Activated naive CD4-positive, alpha-beta T cell treated with anti-CD3 and anti-CD28 coated beads, Interleukin-2, amount 10 ng/mL, durations not matched to agents 7 days and 5 days (primary cell): Measurements from ENCODE around the gene F10.

ENCODE experiments used
- CTCF ChIA-PET: fragments of 350-600 bp; sonication (Branson Sonifier 250); formaldehyde crosslinking; loops from one replicate; lab custom pipeline; 2021; ENCODE audit warnings: antibody characterized with exemption; lab: Charles Lee
- DNase-seq: peaks from one replicate; pipeline ENCODE4 v3.0.0-alpha.2; 2020
- H3K27ac Mint-ChIP-seq: one replicate; pipeline ENCODE4 v1.8.0; 2021; ENCODE audit warnings: mild to moderate bottlenecking, moderate library complexity, mixed read lengths
- H3K27me3 Mint-ChIP-seq: one replicate; pipeline ENCODE4 v1.8.0; 2021; ENCODE audit warnings: mild to moderate bottlenecking, mixed read lengths
- H3K36me3 Mint-ChIP-seq: one replicate; pipeline ENCODE4 v1.8.0; 2021; ENCODE audit warnings: mixed read lengths
- H3K4me1 Mint-ChIP-seq: one replicate; pipeline ENCODE4 v1.8.0; 2021; ENCODE audit warnings: mixed read lengths
- H3K4me3 Mint-ChIP-seq: one replicate; pipeline ENCODE4 v1.8.0; 2021; ENCODE audit warnings: mild to moderate bottlenecking, moderate library complexity, mixed read lengths
- H3K9me3 Mint-ChIP-seq: one replicate; pipeline ENCODE4 v1.8.0; 2021; ENCODE audit warnings: mixed read lengths

F10 gene

DNA sequence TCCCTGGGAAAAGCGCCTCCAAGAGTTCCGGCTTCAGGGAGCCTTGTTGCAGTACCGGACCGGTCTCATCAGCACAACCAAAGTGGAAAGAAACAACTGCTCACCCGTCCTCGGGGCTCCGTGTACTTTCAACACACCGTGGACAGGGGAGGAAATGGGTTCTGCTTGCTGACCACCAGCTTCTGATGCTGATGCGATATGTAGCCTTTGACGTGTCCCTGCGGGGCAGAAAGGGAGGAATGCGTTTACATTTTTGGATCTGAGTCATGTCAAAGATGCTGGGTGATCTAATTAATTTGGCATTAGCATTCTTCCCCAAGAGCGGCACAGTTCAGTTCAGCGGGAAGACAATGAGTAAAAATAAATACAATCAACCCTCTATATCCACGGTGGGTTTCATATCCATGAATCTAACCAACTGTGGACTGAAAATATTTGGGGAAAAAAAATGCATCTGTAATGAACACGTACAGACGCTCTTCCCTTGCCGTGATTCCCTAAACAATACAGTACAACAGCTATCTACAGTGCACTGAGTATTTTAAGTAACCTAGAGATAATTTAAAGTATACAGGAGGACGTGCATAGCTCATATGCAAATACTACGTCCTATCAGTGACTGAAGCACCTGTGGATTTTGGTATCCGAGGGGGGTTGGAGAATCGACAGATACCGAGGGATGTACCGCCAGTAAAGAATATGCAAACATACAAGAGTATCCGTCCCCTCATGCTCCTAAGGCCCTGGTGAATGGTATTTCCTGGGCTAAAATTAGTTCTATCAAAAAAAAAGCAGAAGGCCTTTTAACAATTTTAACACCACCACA, 55.7 kb downstream of the F10 start:
- CTCF ChIA-PET, result interaction anchor here (0.7 kb wide), 1 partner anchor 150 kb away, joined by 5 read pairs; no protein-coding TSS in a partner anchor
- no peak for DNase-seq
- H3K27ac Mint-ChIP-seq, result peak overlapping the region; percentile 75

GRCh38 chr13:113178896-113179167, 56.2 kb downstream of the F10 start:
- CTCF ChIA-PET, result interaction anchor here (0.5 to 0.7 kb wide), 2 partner anchors 16 to 150 kb away, joined by 3 to 5 read pairs; no protein-coding TSS in a partner anchor
- peaks cover 80% of the 10 kb centered on the region for H3K4me1 Mint-ChIP-seq
- no peak for DNase-seq
- no peaks in the 10 kb centered on the region for H3K27me3 Mint-ChIP-seq
- peak overlapping the region; percentile 75 for H3K27ac Mint-ChIP-seq
- H3K4me3 Mint-ChIP-seq, result no peak overlapping the region
- peaks cover 72% of the 10 kb centered on the region for H3K36me3 Mint-ChIP-seq
- H3K9me3 Mint-ChIP-seq, result peaks cover 2% of the 10 kb centered on the region

More for the DNA sequence above, 55.7 kb downstream of the F10 start:
- Mint-ChIP-seq H3K27me3 (no peaks in the 10 kb centered on the region), H3K4me3 (no peak overlapping the region), H3K9me3 (peaks cover 2% of the 10 kb centered on the region), H3K4me1 (peaks cover 76% of the 10 kb centered on the region), H3K36me3 (peaks cover 67% of the 10 kb centered on the region)

- CTCF ChIA-PET, result interaction anchor here (0.5 to 0.7 kb wide), 2 partner anchors 15 to 149 kb away, joined by 3 to 5 read pairs; no protein-coding TSS in a partner anchor
- H3K4me1 Mint-ChIP-seq, result peaks cover 76% of the 10 kb centered on the region
- no peak overlapping the region for H3K4me3 Mint-ChIP-seq
- no peaks in the 10 kb centered on the region for H3K27me3 Mint-ChIP-seq
- H3K9me3 Mint-ChIP-seq, result peaks cover 2% of the 10 kb centered on the region
- peak overlapping the region; percentile 85 for H3K27ac Mint-ChIP-seq
- H3K36me3 Mint-ChIP-seq, result peaks cover 68% of the 10 kb centered on the region
- DNase-seq, result no peak
These were observed 57.0 kb downstream of the F10 start for GRCh38 chr13:113179374-113180230.

DNA sequence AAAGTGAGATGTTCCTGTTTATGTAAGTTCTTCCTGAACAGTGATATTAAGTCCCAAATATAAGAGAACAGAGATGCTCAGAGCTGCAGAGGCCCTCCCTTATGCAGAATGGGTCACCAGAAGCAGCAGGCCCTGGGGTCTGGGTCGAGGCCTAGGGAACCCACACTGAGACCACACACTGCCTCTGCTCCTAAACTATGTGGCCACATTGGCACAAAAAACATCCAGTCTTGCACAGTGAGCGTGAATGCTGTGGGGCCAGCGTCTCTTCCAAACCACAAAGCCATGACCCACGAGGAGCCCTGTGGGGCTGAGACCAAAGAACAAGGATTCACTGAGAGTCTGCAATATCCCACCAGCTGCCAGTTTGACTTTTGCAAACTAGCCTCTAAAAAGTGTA, 59.4 kb downstream of the F10 start:
- H3K4me3 Mint-ChIP-seq, result no peak overlapping the region
- H3K4me1 Mint-ChIP-seq, result peaks cover 77% of the 10 kb centered on the region
- H3K9me3 Mint-ChIP-seq, result no peaks in the 10 kb centered on the region
- no peaks in the 10 kb centered on the region for H3K27me3 Mint-ChIP-seq
- CTCF ChIA-PET, result no interaction called here
- DNase-seq, result no peak
- H3K36me3 Mint-ChIP-seq, result peaks cover 63% of the 10 kb centered on the region
- peak overlapping the region; percentile 65 for H3K27ac Mint-ChIP-seq

GRCh38 chr13:113183450-113184129, 61.0 kb downstream of the F10 start:
- Mint-ChIP-seq H3K36me3 (peaks cover 68% of the 10 kb centered on the region), H3K27me3 (no peaks in the 10 kb centered on the region), H3K4me3 (no peak overlapping the region), H3K4me1 (peaks cover 82% of the 10 kb centered on the region), H3K9me3 (no peaks in the 10 kb centered on the region), H3K27ac (peak overlapping the region; percentile 82)
- CTCF ChIA-PET, result interaction anchor here (0.6 to 2.5 kb wide), 2 partner anchors 241 to 262 kb away, joined by 3 to 6 read pairs; no protein-coding TSS in a partner anchor
- DNase-seq, result no peak

DNA sequence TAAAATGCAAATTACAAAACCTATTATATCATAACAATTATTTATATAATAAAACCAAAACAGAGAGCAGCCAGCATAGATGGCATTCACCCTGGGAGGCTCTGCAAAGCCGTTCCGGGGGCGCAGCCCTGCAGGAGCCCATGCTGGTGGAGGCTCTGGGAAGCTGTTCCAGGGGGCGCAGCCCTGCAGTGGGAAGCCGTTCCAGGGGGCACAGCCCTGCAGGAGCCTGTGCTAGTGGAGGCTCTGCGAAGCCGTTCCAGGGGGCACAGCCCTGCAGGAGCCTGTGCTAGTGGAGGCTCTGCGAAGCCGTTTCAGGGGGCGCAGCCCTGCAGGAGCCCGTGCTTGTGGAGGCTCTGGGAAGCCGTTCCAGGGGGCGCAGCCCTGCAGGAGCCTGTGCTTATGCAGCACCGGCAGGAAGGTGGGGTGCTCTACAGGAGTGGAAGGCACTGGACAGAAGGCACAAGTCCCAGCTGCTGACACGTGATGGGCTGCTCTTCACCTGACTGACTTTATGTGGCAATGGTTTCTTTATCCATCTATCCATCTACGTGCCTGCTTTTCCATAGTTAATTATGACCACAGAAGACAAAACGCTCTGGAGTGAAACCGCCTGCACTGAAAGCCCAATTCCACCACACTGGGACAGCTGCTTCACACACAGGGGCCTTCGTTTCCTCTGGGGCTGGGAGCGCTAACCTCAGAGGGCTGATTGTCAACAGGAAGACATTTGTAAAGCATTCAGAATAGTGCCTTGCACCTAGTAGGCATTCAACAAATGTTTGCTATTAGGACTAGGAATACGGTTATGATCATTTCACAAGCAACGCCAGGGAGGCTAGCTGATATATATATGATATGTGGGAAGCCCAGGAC, 62.2 kb downstream of the F10 start:
- no peaks in the 10 kb centered on the region for H3K9me3 Mint-ChIP-seq
- peaks cover 65% of the 10 kb centered on the region for H3K36me3 Mint-ChIP-seq
- H3K4me3 Mint-ChIP-seq, result peak overlapping the region; percentile 63
- no peaks in the 10 kb centered on the region for H3K27me3 Mint-ChIP-seq
- peaks cover 77% of the 10 kb centered on the region for H3K4me1 Mint-ChIP-seq
- H3K27ac Mint-ChIP-seq, result peak overlapping the region; percentile 95
- CTCF ChIA-PET, result interaction anchor here (2.5 kb wide), 1 partner anchor 242 kb away, joined by 6 read pairs; no protein-coding TSS in a partner anchor
- peak; percentile 46 for DNase-seq

DNA sequence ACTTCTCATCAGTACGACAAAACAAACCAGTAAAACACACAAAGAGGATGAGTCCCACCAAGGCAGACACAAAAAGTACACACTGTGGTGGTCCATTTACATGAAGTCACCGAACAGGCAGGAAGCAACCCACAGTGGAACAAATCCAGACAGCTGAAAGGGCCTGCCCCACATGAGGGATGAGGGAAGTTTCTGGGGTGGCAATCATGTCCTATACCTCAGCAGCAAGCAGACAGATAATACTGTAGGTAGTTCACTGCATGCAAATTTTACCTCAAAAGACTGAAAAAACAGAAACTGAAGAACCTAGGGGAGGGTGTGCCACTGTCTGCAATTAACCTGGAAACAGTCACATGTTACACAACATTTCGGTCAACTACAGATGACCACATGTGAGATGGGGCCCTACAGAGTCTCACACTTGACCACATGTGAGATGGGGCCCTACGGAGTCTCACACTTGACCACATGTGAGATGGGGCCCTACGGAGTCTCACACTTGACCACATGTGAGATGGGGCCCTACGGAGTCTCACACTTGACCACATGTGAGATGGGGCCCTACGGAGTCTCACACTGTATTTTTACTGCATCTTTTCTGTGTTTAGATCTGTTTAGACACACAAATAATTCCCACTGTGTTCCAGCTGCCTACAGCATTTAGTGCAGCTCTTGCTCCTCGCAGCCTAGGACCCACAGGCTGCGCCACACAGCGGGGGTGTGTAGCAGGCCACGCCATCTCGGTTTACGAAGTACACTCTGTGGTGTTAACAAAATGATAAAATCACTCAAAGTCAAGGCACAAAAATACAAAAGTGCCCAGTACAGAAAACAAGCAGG, 63.7 kb downstream of the F10 start:
- no peak for DNase-seq
- peaks cover 64% of the 10 kb centered on the region for H3K36me3 Mint-ChIP-seq
- no peaks in the 10 kb centered on the region for H3K9me3 Mint-ChIP-seq
- CTCF ChIA-PET, result interaction anchor here (2.5 kb wide), 1 partner anchor 243 kb away, joined by 6 read pairs; no protein-coding TSS in a partner anchor
- H3K4me1 Mint-ChIP-seq, result peaks cover 62% of the 10 kb centered on the region
- H3K27me3 Mint-ChIP-seq, result no peaks in the 10 kb centered on the region
- H3K27ac Mint-ChIP-seq, result peak overlapping the region; percentile 85
- peak overlapping the region; percentile 38 for H3K4me3 Mint-ChIP-seq

- H3K27me3 Mint-ChIP-seq, result no peaks in the 10 kb centered on the region
- H3K4me3 Mint-ChIP-seq, result no peak overlapping the region
- CTCF ChIA-PET, result no interaction called here
- H3K4me1 Mint-ChIP-seq, result peaks cover 55% of the 10 kb centered on the region
- peaks cover 66% of the 10 kb centered on the region for H3K36me3 Mint-ChIP-seq
- DNase-seq, result peak; percentile 43
- no peaks in the 10 kb centered on the region for H3K9me3 Mint-ChIP-seq
- peak overlapping the region; percentile 86 for H3K27ac Mint-ChIP-seq
These were observed 64.7 kb downstream of the F10 start for GRCh38 chr13:113187263-113187669.

GRCh38 chr13:113187883-113188665, 65.5 kb downstream of the F10 start:
- H3K4me1 Mint-ChIP-seq, result peaks cover 53% of the 10 kb centered on the region
- H3K27ac Mint-ChIP-seq, result peak overlapping the region; percentile 28
- H3K27me3 Mint-ChIP-seq, result no peaks in the 10 kb centered on the region
- no peak overlapping the region for H3K4me3 Mint-ChIP-seq
- H3K9me3 Mint-ChIP-seq, result no peaks in the 10 kb centered on the region
- CTCF ChIA-PET, result no interaction called here
- peaks cover 67% of the 10 kb centered on the region for H3K36me3 Mint-ChIP-seq
- DNase-seq, result no peak

DNA sequence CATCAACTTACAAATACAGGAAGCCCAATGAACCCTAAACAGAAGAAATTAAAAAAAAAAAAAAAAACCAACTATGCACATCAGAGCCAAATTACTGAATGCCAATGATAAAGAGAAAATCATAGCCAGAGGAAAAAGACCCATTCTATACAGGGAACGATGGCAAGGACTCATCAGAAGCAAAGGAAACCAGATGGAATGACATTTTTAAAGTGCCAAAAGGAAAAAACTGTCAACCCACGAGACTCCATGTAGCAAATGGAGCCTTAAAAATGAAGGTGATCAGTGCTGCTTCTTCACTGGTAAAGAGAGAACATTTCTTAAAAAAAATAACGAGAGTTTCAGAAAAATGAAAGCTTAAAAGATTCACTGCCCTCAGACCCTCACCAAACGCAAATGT, 67.6 kb downstream of the F10 start:
- Mint-ChIP-seq H3K27ac (no peak overlapping the region), H3K27me3 (no peaks in the 10 kb centered on the region), H3K36me3 (peaks cover 71% of the 10 kb centered on the region), H3K9me3 (no peaks in the 10 kb centered on the region), H3K4me3 (no peak overlapping the region), H3K4me1 (peaks cover 39% of the 10 kb centered on the region)
- no peak for DNase-seq
- CTCF ChIA-PET, result no interaction called here

DNA sequence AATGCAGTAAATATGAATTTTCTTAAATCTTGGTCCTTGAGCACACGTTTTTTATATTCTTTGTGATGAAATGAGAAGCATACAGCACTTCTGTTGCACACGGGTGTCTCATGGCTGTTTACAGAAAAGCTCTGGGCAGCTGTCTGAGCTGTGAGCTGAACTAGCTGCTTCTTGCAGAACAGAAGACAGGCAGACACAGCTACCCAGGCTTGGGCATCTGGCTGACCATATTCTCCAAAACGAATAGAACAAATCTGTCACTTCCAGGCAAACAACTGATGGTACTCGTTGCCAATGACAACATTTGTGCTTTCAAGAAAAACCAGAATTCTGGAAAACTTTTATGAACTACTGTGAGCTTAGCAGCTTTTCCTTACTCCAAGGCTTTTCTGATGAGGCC, 69.7 kb downstream of the F10 start:
- Mint-ChIP-seq H3K4me1 (peaks cover 20% of the 10 kb centered on the region), H3K4me3 (no peak overlapping the region), H3K27me3 (no peaks in the 10 kb centered on the region), H3K9me3 (no peaks in the 10 kb centered on the region), H3K27ac (no peak overlapping the region), H3K36me3 (peaks cover 70% of the 10 kb centered on the region)
- CTCF ChIA-PET, result no interaction called here
- no peak for DNase-seq

DNA sequence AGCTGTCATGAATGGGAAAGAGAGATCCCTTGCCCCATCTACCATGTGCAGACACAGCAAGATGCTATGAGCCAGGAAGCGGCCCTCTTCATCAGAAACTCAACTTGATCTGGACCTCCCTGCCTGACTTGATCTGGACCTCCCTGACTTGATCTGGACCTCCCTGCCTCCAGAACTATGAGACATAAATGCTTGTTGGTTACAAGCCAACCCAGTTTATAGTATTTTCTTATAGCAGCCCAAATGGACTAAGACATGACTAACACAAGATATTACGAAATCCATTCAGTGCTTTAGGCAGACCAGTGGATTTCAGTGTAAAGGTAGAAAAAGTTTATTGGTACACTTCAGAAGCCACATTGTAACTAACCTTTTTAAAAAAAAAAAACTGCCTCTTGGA, 70.3 kb downstream of the F10 start:
- DNase-seq, result no peak
- Mint-ChIP-seq H3K4me1 (peaks cover 14% of the 10 kb centered on the region), H3K4me3 (no peak overlapping the region), H3K27ac (no peak overlapping the region), H3K27me3 (no peaks in the 10 kb centered on the region), H3K36me3 (peaks cover 67% of the 10 kb centered on the region), H3K9me3 (no peaks in the 10 kb centered on the region)
- CTCF ChIA-PET, result no interaction called here
